Progenitor cell of endocrine pancreas (in vitro differentiated cells): ENCODE data around the gene MACROD2. TPM values are rescaled to one million over a fixed set of nuclear protein-coding genes. Genes with fewer than 3 reads are reported as not detected.
A peak's percentile ranks its signal among the peaks of the same experiment; 100 is the strongest.

Source experiments
- DNase-seq: peaks from one replicate; pipeline ENCODE4 v3.0.0; 2021; ENCODE audit warnings: low spot score; ENCODE audit not compliant: unreplicated experiment
- H3K27ac Mint-ChIP-seq: 2 replicates; pipeline ENCODE4 v1.8.0; 2021; ENCODE audit warnings: mild to moderate bottlenecking, moderate library complexity, mixed read lengths
- H3K27me3 Mint-ChIP-seq: 2 replicates; pipeline ENCODE4 v1.8.0; 2021; ENCODE audit warnings: mixed read lengths
- H3K36me3 Mint-ChIP-seq: 2 replicates; pipeline ENCODE4 v1.8.0; 2022; ENCODE audit warnings: mixed read lengths; ENCODE audit not compliant: insufficient read depth
- H3K4me1 Mint-ChIP-seq: 2 replicates; pipeline ENCODE4 v1.8.0; 2021; ENCODE audit warnings: low read depth, mixed read lengths
- H3K4me3 Mint-ChIP-seq: 2 replicates; pipeline ENCODE4 v1.8.0; 2021; ENCODE audit warnings: low read depth, mild to moderate bottlenecking, moderate library complexity, mixed read lengths
- H3K9me3 Mint-ChIP-seq: 2 replicates; pipeline ENCODE4 v1.8.0; 2021; ENCODE audit warnings: low read depth, mixed read lengths
- total RNA-seq: library from RNA; stranded (reverse); gene quantifications from 2 replicates; pipeline ENCODE4 v1.2.1, GENCODE V29; 2021
- TF ChIP-seq, protein P1 (sequence below): fragments of 200-600 bp; sonication (generic); IDR thresholded peaks from one replicate; pipeline ENCODE4 v1.5.0; 2021; ENCODE audit warnings: antibody characterized with exemption, mild to moderate bottlenecking; ENCODE audit not compliant: unreplicated experiment

MACROD2 gene
- total RNA-seq, 1 donor from 2014 or later, result 7.6 TPM

DNA sequence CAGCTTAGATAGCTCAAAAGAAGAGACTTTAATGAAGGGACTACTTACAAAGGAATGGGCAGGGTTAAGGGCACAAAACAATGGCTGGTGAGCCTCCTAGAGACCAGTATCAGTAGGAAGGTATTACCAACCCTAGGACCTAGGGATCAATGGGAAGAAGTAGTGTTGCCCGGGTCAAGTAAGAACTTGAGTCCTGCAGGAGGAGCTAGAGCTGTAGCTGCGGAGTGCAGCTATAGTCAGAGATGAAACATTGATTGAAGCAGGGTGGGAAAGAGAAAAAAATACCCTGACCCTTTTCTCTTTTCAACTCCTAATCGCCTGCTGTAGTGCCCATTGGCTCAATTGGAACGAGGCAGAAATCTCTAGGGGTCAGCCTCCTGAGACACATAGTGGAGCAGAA lies 198.1 kb downstream of the MACROD2 start:
- H3K27me3 Mint-ChIP-seq, result no peaks in the 10 kb centered on the region
- H3K27ac Mint-ChIP-seq, result no peak overlapping the region
- no peaks in the 10 kb centered on the region for H3K36me3 Mint-ChIP-seq
- H3K9me3 Mint-ChIP-seq, result peaks cover 7% of the 10 kb centered on the region
- TF ChIP-seq, protein P1, sequence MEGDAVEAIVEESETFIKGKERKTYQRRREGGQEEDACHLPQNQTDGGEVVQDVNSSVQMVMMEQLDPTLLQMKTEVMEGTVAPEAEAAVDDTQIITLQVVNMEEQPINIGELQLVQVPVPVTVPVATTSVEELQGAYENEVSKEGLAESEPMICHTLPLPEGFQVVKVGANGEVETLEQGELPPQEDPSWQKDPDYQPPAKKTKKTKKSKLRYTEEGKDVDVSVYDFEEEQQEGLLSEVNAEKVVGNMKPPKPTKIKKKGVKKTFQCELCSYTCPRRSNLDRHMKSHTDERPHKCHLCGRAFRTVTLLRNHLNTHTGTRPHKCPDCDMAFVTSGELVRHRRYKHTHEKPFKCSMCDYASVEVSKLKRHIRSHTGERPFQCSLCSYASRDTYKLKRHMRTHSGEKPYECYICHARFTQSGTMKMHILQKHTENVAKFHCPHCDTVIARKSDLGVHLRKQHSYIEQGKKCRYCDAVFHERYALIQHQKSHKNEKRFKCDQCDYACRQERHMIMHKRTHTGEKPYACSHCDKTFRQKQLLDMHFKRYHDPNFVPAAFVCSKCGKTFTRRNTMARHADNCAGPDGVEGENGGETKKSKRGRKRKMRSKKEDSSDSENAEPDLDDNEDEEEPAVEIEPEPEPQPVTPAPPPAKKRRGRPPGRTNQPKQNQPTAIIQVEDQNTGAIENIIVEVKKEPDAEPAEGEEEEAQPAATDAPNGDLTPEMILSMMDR, result no peak
- no peak for DNase-seq
- H3K4me1 Mint-ChIP-seq, result peaks cover 18% of the 10 kb centered on the region
- no peak overlapping the region for H3K4me3 Mint-ChIP-seq

DNA sequence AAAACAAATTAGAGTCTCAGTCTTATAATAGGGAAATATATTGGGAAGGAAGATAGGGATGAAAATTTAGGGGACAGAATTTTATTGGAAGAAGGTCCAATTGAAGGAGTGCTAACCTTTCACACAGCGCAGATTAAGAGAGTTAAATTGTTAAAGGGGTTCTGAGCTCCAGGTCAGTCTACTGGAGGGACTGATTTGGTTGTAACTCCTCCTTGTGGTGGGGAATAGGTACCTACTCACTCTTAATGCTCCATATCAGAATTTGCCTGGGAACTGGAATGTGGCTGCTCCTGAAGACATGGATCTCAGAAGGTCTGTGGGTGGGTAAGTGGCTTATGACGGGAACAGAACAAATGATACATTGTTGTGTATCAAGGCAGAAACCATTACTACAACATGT lies 198.6 kb downstream of the MACROD2 start:
- Mint-ChIP-seq H3K4me1 (peaks cover 22% of the 10 kb centered on the region), H3K9me3 (peaks cover 7% of the 10 kb centered on the region), H3K36me3 (no peaks in the 10 kb centered on the region), H3K27ac (no peak overlapping the region), H3K4me3 (no peak overlapping the region), H3K27me3 (no peaks in the 10 kb centered on the region)
- TF ChIP-seq, protein P1, result no peak
- no peak for DNase-seq

DNA sequence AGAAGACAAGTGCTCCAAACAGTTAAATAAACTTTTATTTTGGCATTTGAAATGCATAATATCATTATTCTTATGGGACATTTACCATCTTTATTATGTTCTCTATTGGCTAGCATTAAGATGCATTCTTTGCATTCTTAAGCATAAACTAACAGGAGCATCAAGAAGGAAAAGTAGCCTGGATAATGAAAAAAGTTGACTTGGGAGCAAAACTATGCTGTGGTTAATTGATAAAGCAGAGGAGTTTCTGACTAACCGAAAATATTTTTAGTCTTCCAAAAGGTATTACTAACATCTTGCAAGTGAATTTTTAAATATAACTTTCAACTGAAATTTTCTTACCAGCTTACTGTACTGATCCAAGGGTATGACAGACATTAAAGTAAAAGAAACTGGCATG lies 201.8 kb downstream of the MACROD2 start:
- H3K4me3 Mint-ChIP-seq, result no peak overlapping the region
- no peak for DNase-seq
- H3K36me3 Mint-ChIP-seq, result no peaks in the 10 kb centered on the region
- TF ChIP-seq, protein P1, result no peak
- H3K4me1 Mint-ChIP-seq, result peaks cover 22% of the 10 kb centered on the region
- peaks cover 7% of the 10 kb centered on the region for H3K9me3 Mint-ChIP-seq
- no peaks in the 10 kb centered on the region for H3K27me3 Mint-ChIP-seq
- H3K27ac Mint-ChIP-seq, result no peak overlapping the region

DNA sequence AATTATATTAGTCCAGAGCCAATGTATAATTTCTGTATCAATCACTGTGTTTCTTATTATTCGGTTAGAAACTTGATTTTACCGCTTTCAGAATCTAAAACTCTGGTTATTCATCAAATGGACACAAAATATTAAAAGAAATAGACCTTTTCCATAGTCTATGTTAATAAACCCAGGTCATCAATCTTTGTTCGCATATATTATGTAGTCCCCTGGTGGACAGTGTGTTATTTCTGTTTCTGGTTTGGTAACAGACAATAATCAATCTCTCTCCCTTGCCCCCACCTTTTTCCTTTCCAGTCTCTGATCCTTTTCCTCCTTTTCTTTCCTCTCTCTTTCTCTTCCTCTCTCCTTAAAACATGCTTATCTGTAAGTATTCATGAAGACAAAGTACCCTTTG lies 203.1 kb downstream of the MACROD2 start:
- peaks cover 20% of the 10 kb centered on the region for H3K4me1 Mint-ChIP-seq
- H3K27ac Mint-ChIP-seq, result peak overlapping the region; percentile 6
- TF ChIP-seq, protein P1, result no peak
- H3K36me3 Mint-ChIP-seq, result peaks cover 5% of the 10 kb centered on the region
- peaks cover 12% of the 10 kb centered on the region for H3K9me3 Mint-ChIP-seq
- H3K27me3 Mint-ChIP-seq, result no peaks in the 10 kb centered on the region
- DNase-seq, result no peak
- H3K4me3 Mint-ChIP-seq, result no peak overlapping the region

DNA sequence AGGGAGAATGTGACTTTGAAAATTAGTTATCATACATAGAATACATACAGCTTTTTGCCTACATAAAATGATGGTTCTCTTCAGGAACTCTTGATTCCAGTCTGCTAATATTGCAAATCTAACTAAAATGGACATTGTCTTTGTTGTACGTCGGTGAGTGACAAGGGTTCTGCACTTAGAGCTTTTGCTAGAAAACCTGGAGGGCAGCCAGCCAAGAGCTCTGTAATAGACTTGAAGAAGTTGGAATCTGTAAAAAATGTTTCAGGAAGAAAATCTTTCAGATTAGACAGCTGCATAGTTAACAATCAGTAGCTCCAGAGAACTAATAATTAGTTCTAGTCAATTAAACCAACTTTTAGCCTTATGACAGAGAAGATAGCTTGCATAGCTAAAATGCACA lies 203.8 kb downstream of the MACROD2 start:
- Mint-ChIP-seq H3K36me3 (peaks cover 5% of the 10 kb centered on the region), H3K4me3 (no peak overlapping the region), H3K27me3 (no peaks in the 10 kb centered on the region), H3K9me3 (peaks cover 10% of the 10 kb centered on the region), H3K4me1 (peaks cover 18% of the 10 kb centered on the region), H3K27ac (no peak overlapping the region)
- TF ChIP-seq, protein P1, result no peak
- no peak for DNase-seq
